Uterus (tissue), 2 donors: ENCODE measurements around the gene METTL24.

Experiments
- POLR2A ChIP-seq, 2 donors: fragments of 450-650 bp; IDR thresholded peaks; one replicate each; pipeline ENCODE4 v1.6.1; 2016; ENCODE audit warnings: antibody characterized with exemption in 2 of 2, mild to moderate bottlenecking in 1 of 2, moderate library complexity in 1 of 2
- TF ChIP-seq, protein P1 (sequence below), 4 experiments: fragments of 200-600 bp in 2 of 4; fragments of 450-650 bp in 2 of 4; sonication (generic) in 2 of 4; IDR thresholded peaks; one replicate each; pipeline ENCODE4 v1.5.1; 2016 to 2019; ENCODE audit warnings: antibody characterized with exemption in 4 of 4, mild to moderate bottlenecking in 2 of 4, moderate library complexity in 1 of 4

DNA sequence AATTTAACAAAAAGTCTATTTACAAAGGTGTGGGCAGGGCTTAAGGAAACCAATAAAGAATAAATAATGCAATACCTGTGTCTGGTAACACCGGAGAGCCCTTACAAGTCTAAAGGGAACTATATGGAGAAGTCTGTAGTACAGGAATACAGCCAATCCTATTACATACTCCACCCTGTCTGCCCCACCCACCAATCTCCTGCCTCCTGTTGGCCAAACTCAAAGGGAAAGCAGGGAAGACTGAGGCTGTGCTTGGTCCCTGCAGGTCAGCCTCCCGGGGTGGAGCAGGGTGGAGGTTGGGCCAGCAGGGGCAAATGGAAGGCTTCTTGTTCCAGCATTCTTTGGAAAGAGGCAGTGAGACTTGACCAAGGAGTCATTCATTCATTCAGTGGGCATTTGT lies 31.5 kb downstream of the METTL24 start:
- TF ChIP-seq, protein P1, sequence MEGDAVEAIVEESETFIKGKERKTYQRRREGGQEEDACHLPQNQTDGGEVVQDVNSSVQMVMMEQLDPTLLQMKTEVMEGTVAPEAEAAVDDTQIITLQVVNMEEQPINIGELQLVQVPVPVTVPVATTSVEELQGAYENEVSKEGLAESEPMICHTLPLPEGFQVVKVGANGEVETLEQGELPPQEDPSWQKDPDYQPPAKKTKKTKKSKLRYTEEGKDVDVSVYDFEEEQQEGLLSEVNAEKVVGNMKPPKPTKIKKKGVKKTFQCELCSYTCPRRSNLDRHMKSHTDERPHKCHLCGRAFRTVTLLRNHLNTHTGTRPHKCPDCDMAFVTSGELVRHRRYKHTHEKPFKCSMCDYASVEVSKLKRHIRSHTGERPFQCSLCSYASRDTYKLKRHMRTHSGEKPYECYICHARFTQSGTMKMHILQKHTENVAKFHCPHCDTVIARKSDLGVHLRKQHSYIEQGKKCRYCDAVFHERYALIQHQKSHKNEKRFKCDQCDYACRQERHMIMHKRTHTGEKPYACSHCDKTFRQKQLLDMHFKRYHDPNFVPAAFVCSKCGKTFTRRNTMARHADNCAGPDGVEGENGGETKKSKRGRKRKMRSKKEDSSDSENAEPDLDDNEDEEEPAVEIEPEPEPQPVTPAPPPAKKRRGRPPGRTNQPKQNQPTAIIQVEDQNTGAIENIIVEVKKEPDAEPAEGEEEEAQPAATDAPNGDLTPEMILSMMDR (IDR thresholded peaks at IDR 0.05) = no peak
- TF ChIP-seq POLR2A (IDR thresholded peaks at IDR 0.05) = no peak
